Heart left ventricle (tissue), 16 donors: ENCODE data around the gene CTNNA3. TPM values are rescaled to one million over a fixed set of nuclear protein-coding genes. Genes with fewer than 3 reads are reported as not detected.

Experiments used
- ATAC-seq, 4 donors: fragments of 200-7000 bp; cut with Tn5 transposase; one replicate each; pipeline ENCODE4 v1.9.1; 2020 to 2022; ENCODE audit warnings: moderate library complexity in 4 of 4, mild to moderate bottlenecking in 3 of 4, moderate number of reproducible peaks in 1 of 4
- DNase-seq, 5 donors: peaks; one replicate each; pipeline ENCODE4 v3.0.0-alpha.2; 2020
- H3K27ac ChIP-seq, 12 donors: fragments of 200-600 bp; sonication (generic) in 4 of 12; one replicate each; pipeline versions ENCODE4 v1.5.0 to v1.8.0; 2016 to 2022; ENCODE audit warnings: mild to moderate bottlenecking in 2 of 12
- H3K27me3 ChIP-seq, 9 donors: fragments of 200-600 bp; sonication (generic) in 2 of 9; one replicate each; pipeline versions ENCODE4 v1.5.1 to v1.8.0; 2016 to 2022; ENCODE audit warnings: mild to moderate bottlenecking in 3 of 9
- H3K36me3 ChIP-seq, 9 donors: fragments of 200-600 bp; sonication (generic) in 2 of 9; one replicate each; pipeline versions ENCODE4 v1.5.0 to v1.8.0; 2018 to 2022; ENCODE audit warnings: mild to moderate bottlenecking in 2 of 9
- H3K4me1 ChIP-seq, 12 donors: fragments of 200-600 bp; sonication (generic) in 4 of 12; one replicate each; pipeline versions ENCODE4 v1.5.0 to v1.8.0; 2016 to 2022; ENCODE audit warnings: mild to moderate bottlenecking in 3 of 12
- H3K4me3 ChIP-seq, 12 donors: fragments of 200-600 bp; sonication (generic) in 4 of 12; one replicate each; pipeline versions ENCODE4 v1.5.0 to v1.8.0; 2017 to 2022; ENCODE audit warnings: mild to moderate bottlenecking in 9 of 12, moderate library complexity in 4 of 12
- H3K9me3 ChIP-seq, 12 donors: fragments of 200-600 bp; sonication (generic) in 4 of 12; one replicate each; pipeline versions ENCODE4 v1.5.0 to v1.8.0; 2016 to 2022; ENCODE audit warnings: mild to moderate bottlenecking in 1 of 12
- POLR2A ChIP-seq, 2 donors: fragments of 450-650 bp; IDR thresholded peaks; one replicate each; pipeline ENCODE4 v1.6.1; 2017; ENCODE audit warnings: antibody characterized with exemption in 2 of 2, mild to moderate bottlenecking in 2 of 2, moderate library complexity in 2 of 2
- WGBS, 4 donors: extraction: QIAGEN DNeasy Blood & Tissue Kit in 2 of 4; methylation state at CpG; one replicate each; pipeline versions ENCODE4 v1.1.5 to v1.1.7; 2013 to 2018; 5-methylcytosine and 5-hydroxymethylcytosine counted together
- intact Hi-C, 10 donors: fragments of 100-400 bp; cut with DNase I; formaldehyde crosslinking; loops; one replicate each; pipeline versions ENCODE4 v1.11.1 to v1.14.2; 2022
- polyA plus RNA-seq, 2 donors: library from polyadenylated mRNA; stranded (reverse); fragments of 200-250 nt; gene quantifications; one replicate each; pipeline ENCODE4 v1.2.3, GENCODE V29; 2013
- total RNA-seq, 9 donors: library from RNA; depleted of rRNA in 2 of 9; stranded (reverse); fragments of >200 nt in 2 of 9; fragmentation: NEBNext Ultra II Directional in 3 of 9; extraction: Animal tissue kit (Norgen Biotek cat#: 25700) in 3 of 9; gene quantifications; one replicate each; pipeline versions ENCODE4 v1.1.0 to v1.2.4, GENCODE V29; 2016 to 2023
- TF ChIP-seq, protein P1 (sequence below), 12 donors: fragments of 200-600 bp; sonication (generic) in 4 of 12; IDR thresholded peaks; one replicate each; pipeline versions ENCODE4 v1.5.0 to v1.8.0; 2018 to 2022; ENCODE audit warnings: antibody characterized with exemption in 12 of 12, mild to moderate bottlenecking in 5 of 12
- donor health status: ischemic (EF 13 %, LVEDD 7.1; RV severe dilation, severe dysfunction).
- donor health status: healthy with polysubstance abuse.
- donor health status: DM: no; HTN: yes; CAD: no.
- donor health status: DM: no; HTN: no; CAD: no.
- donor health status: ischemic (EF 25% LVEDD 6.9; RV normal size, moderate dysfunction).
- donor health status: ischemic (EF 25% LVEDD 5.7; RV mildly dilated, moderate dysfunction).
- donor health status: healthy.
- donor health status: DM: yes; HTN: yes; CAD: no.
- donor health status: ischemic (EF 35%, LVEDD 5.7; RV mildly dilated, moderate dysfunction).
- donor health status: nonischemic (EF 11% LVEDD 7.7; RV severe dilation, severe dysfunction).
- donor health status: DM: yes; HTN: yes; CAD: no.
- donor health status: PGD.
- donor health status: ischemic (EF 29% LVEDD 5.4; RV normal size, mild dysfunction).
- donor health status: nonischemic (EF 23%, LVEDD 6.1; RV moderate dilation, normal function).

The CTNNA3 gene
- total and polyA plus RNA-seq, 11 donors = 4.8 to 200 (median 99.0) TPM

DNA sequence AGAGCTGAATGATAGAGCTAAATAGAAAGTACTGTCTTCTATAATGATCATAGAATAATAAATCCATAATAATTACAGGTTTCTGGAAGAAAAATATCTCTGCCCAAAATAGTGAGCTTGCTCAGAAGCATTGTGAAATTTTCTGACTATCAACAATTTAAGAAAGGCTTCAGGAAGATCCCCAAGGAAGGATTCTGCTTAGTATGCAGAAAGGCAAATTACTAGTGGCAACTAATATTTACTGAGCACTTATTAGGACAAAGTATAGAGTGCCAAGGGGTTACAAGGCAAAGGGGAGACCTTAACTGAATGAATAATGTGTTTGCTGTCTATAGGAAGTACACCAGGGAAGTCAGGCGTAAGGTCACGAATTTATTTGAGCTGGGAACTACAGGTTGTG, 928.3 kb downstream of the CTNNA3 start:
- no peaks in the 10 kb centered on the region for H3K9me3 ChIP-seq
- intact Hi-C loops = no loop called here
- ATAC-seq = no peak

DNA sequence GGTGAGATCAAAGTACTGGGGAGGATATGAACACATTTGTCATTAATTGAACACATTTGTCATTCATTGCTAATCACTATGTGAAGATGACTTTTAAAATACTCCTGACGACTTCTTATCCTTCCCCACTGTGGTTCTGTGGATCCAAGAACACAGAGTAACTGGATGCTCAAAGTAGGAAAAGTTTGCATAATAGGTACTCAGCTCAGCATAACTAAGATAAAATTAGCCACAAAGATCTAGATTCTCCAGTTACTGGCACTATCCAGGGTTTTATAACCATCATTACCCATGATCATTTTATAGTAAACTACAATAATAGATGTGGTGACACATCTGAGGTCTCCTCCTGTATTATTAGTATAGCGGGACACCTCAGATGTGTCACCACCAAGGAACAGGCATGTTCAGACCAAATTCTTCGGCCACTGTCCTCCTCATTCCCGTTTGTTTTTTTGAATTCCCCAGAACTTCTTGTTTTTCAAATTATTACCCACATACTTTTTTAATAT, 933.7 kb downstream of the CTNNA3 start:
- DNase-seq (no peak), ATAC-seq (no peak)
- 73 to 82% (median 78%) methylated on average over 4 of the region's 4 CpGs for WGBS, 4 donors
- Histone ChIP-seq H3K9me3 (no peaks in the 10 kb centered on the region), H3K27me3 (no peaks in the 10 kb centered on the region), H3K36me3 (peaks cover 0 to 3% (median 0%) of the 10 kb centered on the region in 9 donors), H3K4me3 (no peak overlapping the region), H3K27ac (no peak overlapping the region), H3K4me1 (no peaks in the 10 kb centered on the region)
- no peak for TF ChIP-seq POLR2A (IDR thresholded peaks at IDR 0.05)
- TF ChIP-seq, protein P1, sequence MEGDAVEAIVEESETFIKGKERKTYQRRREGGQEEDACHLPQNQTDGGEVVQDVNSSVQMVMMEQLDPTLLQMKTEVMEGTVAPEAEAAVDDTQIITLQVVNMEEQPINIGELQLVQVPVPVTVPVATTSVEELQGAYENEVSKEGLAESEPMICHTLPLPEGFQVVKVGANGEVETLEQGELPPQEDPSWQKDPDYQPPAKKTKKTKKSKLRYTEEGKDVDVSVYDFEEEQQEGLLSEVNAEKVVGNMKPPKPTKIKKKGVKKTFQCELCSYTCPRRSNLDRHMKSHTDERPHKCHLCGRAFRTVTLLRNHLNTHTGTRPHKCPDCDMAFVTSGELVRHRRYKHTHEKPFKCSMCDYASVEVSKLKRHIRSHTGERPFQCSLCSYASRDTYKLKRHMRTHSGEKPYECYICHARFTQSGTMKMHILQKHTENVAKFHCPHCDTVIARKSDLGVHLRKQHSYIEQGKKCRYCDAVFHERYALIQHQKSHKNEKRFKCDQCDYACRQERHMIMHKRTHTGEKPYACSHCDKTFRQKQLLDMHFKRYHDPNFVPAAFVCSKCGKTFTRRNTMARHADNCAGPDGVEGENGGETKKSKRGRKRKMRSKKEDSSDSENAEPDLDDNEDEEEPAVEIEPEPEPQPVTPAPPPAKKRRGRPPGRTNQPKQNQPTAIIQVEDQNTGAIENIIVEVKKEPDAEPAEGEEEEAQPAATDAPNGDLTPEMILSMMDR (IDR thresholded peaks at IDR 0.05) = no peak
- intact Hi-C loops = no loop called here

More for the DNA sequence above, 928.3 kb downstream of the CTNNA3 start:
- Histone ChIP-seq H3K27me3 (no peaks in the 10 kb centered on the region), H3K36me3 (peaks cover 0 to 3% (median 0%) of the 10 kb centered on the region in 9 donors), H3K27ac (no peak overlapping the region), H3K4me3 (no peak overlapping the region), H3K4me1 (peaks cover 0 to 3% (median 0%) of the 10 kb centered on the region in 12 donors)
- 20 to 64% (median 49%) methylated on average over 2 of the region's 2 CpGs for WGBS, 4 donors
- TF ChIP-seq, protein P1 (IDR thresholded peaks at IDR 0.05) = no peak
- no peak for TF ChIP-seq POLR2A (IDR thresholded peaks at IDR 0.05)
- no peak for DNase-seq

DNA sequence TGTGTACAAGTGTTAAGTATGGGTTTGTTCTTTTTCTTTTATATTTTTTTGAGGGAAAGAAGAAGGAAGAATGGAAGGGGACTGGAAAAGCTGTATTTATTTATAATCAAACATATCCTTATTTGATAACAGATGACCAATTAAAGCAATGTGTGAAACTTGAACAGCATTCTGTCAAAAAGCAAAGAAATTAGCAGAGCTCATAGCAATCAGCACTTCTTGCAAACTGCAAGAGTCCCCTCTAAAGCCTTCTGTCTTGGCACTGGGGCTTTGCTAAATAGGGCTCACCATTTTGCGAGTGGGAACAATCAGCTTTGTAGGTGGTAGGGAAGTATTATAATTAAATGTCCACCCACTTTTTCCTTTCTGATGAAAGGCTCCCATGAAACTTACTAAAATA, 935.1 kb downstream of the CTNNA3 start:
- 81 to 94% (median 86%) methylated on average over 1 of the region's 1 CpG for WGBS, 4 donors

DNA sequence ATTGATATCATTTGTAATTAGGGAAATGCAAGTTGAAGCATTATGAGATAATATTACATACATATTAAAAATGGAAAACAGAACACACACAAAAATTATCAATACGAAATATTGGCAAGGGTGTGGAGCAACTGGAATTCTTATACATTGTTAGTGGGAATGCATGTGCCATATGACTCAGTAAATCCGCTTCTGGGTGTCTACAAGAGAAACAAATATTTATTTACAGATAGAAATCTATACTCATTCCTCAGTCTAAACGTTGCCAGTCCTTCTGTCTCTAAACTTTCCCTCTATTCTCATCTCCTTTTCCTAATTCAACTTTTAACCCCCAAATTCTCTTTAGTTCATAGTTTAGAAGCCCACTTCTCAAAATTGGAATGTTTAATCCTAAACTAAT, 940.5 kb downstream of the CTNNA3 start:
- Histone ChIP-seq H3K4me1 (no peaks in the 10 kb centered on the region), H3K4me3 (no peak overlapping the region), H3K9me3 (no peaks in the 10 kb centered on the region), H3K27me3 (no peaks in the 10 kb centered on the region), H3K27ac (no peak overlapping the region), H3K36me3 (no peaks in the 10 kb centered on the region)
- TF ChIP-seq, protein P1 (IDR thresholded peaks at IDR 0.05) = no peak
- no peak for TF ChIP-seq POLR2A (IDR thresholded peaks at IDR 0.05)
- intact Hi-C loops = no loop called here
- no peak for DNase-seq
- WGBS, 4 donors = 66 to 80% (median 72%) methylated on average over 3 of the region's 3 CpGs
- ATAC-seq = no peak

More for the DNA sequence above, 935.1 kb downstream of the CTNNA3 start:
- no peaks in the 10 kb centered on the region for H3K9me3 ChIP-seq
- peaks cover 0 to 3% (median 0%) of the 10 kb centered on the region in 9 donors for H3K36me3 ChIP-seq
- no peaks in the 10 kb centered on the region for H3K4me1 ChIP-seq
- ATAC-seq (no peak), DNase-seq (no peak)
- TF ChIP-seq, protein P1 (IDR thresholded peaks at IDR 0.05) = no peak
- TF ChIP-seq POLR2A (IDR thresholded peaks at IDR 0.05) = no peak
- H3K27ac ChIP-seq = no peak overlapping the region
- H3K27me3 ChIP-seq = no peaks in the 10 kb centered on the region
- intact Hi-C loops = no loop called here
- no peak overlapping the region for H3K4me3 ChIP-seq
